GM19324 (cell line): ENCODE results near the gene HCN4.

Experiments
- ATAC-seq: cut with Tn5 transposase; IDR thresholded peaks from one replicate; pipeline ENCODE4 v1.9.1; 2021; ENCODE audit warnings: mild to moderate bottlenecking, moderate library complexity; ENCODE audit not compliant: unreplicated experiment, low FRiP score

Gene HCN4

DNA sequence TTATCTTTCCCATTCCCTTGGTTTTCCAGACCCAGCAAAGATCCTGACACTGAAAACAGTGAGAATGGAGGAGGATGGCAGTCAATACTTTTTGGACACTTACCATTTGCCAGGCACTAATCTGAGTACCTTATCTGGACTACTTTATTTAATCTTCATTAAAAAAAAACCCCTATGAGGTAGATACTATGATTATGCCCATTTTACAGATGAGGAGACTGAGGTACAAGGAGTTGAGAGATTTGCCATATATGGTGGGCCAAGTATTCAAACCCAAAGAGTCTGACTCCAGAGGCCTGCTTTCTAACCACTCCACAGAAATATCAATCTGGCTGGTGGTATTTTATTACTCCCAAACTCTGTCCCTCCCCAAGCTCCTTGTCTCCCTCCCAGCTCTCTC lies 19.6 kb downstream of the HCN4 start:
- ATAC-seq, result no peak

GRCh38 chr15:73346735-73347312 lies 21.9 kb downstream of the HCN4 start:
- no peak for ATAC-seq

DNA sequence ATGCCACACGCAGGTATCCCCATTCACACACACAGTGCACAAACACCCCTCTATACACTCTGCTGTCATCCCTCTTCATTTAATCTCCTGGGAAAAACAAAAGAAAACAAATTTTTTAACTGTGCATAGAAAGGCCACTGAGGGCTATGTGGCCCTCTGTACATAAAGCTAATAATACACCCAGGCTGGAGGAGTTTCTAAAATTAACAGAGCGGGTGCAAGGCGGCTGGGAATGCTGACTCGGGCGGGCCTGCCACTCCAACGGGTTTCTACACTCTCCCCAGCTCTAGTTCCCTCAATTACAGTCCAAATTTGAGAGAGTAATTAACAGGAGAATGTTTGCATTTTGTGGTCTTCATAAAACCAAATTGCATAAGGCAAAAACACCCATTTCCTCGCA lies 23.1 kb downstream of the HCN4 start:
- ATAC-seq, result no peak

DNA sequence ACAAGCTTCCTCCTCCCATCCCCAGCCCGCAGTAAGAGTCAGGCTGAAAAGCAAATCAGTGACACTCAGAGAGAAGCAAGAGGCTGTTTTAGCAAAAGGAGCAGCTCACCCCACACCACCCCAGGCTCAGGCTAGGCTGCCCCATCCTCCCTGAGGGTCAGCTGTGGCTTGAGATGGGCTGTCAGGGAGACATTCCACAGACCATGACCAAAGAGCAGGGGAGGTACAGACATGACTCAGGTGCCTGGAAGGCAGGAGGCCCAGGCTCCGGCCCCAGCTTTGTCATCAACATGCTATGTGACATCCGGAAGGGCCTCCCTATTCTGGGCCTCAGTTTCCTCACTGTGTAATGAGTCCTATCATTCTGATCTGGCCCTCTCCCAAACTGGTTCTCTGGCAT lies 24.7 kb downstream of the HCN4 start:
- no peak for ATAC-seq

DNA sequence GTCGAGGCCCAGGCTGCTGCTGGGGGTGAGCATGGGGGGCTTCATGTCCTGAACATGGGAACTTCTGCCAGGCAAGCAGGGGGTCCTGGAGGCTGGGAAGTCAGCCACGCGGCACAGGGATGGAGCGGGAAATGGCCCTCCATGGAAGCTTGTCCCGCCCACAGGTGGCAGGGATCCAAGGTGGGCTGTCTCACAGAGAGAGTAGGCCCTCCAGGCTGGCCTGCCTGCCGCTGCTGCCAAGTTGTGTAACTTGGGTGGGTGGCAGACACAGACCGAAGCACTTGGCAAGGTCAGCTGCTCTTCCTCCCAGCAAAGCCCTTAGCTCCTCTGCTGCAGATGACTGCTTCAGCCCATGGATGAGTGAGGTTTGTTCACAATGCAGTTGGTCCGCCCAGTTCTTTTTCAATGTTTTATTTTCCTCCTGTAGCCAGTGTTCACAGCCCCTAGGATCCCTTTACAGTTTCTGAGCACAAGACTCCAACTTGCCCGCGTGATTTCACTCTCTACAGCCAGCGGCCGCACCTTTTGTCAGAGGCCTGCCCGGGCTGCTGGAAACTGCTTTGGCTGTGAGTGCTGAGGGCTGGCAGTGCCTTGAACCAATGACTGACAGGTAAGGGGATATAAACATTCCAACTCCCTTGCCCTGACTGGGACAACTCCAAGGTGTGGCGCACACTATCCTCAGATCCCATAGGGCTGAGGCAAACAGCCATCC lies 26.7 kb downstream of the HCN4 start:
- ATAC-seq, result no peak

GRCh38 chr15:73340502-73341192 lies 28.1 kb downstream of the HCN4 start:
- ATAC-seq, result no peak

GRCh38 chr15:73338606-73339374 lies 30.0 kb downstream of the HCN4 start:
- ATAC-seq, result no peak

DNA sequence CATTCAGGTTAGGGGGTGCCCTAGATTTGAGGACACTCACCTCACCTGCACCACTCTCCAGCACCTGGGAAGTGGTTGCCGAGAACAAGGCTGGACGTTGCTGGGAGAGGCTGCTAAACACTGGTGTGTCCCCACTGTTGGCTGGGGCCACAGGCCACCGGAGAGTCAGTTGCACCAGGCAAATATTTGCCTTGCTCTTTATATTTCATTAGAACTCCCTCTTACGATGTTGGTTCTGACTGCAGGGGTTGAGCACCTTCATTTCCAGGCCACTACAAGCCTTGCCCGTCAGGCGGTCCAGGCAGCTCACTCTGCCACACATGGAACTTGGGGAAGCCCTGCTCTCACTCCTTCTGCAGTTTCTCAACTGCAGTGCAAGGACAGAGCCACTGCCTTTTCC lies 30.7 kb downstream of the HCN4 start:
- ATAC-seq, result no peak

DNA sequence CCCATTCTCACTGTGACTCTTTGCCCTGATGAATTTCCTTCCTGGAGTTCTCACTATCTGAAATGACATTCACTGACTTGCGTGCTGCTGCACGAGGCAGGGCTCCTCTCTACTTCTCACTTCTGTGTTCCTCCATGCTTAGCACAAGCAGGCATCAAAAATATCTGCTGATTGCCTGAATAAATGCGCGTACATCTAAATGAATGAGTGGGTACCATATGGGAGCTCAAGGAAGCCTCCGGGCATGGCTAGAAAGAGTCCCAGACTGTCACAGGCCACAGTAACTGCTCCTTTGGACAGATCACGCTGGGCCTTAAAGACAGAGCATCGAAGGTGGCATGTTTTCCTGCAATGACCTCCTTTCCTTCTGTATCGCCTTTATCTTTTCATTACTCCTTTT lies 31.6 kb downstream of the HCN4 start:
- ATAC-seq, result no peak

DNA sequence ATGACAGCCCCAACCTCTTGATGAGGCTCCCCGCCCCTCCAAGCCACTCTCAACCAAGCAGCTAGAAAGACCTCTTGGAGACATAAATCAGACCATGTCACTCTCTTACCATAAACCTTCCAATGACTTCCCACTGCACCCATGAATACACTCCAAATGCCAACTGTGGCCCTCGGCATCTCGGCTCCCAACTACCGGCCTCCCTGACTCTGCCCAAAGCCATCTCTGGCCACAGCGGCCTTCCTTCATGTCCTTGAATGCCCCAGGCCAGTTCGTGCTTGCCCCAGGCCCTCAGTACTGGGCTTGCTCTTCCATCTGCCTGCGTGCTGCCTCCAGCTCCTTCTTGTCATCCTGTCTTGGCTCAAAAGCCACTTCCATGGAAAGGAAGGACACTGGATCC lies 32.0 kb downstream of the HCN4 start:
- no peak for ATAC-seq

DNA sequence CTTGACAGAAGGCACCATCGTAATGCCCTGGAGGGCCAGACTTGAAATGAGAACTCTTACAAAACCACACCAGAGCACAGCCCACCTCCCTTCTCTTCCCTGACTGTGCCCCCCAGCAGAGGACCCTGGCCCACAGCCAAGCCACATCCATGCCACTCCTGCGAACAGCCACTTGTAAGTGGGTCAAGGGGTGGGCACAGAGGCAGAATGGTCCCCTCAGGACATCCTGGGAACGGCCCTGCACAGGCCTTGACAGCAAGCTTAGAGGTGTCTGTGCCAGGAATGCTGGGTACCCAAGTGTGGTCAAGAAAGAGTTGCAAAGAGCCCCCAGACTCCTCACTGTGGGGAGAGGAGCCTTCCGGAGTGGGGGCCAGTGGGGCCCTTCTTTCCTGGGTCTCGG lies 33.3 kb downstream of the HCN4 start:
- no peak for ATAC-seq

DNA sequence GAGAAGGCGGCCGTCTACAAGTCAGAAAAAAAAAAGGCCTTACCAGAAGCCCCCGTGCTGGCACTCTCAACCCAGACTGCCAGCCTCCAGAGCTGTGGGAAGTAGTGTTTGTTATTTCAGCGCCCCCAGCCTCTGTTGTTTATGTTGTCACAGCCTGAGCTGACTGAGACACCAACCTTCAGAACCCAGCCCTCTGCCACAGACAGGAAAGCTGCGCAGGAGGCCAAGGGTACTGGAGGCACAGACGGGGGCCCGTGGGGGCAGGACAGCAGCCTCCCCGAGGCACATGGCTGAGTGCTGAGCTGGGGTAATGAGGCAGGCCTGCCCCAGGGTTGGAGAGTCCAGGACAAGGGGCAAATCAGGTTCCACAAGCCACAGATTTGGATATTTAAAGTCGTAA lies 33.7 kb downstream of the HCN4 start:
- ATAC-seq, result no peak

DNA sequence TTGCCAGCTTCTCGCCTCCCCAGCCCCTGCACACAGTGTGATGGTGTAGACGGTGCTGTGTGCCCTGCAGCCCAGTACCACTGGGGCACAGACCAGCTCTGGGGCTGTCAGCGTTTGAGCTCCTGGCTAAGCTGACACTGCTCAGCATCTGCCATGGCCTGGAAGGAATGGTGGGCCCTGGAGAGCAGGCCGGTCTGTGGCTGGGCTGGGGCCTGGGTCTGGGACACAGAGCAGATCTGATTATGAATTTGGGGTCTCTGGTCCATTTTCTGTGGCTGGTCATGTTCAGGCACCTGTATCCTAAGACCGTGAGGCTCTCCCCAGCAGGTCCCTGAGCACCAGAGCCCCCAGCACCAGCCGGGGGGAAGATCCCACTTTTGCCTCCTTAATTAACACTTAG lies 34.7 kb downstream of the HCN4 start:
- no peak for ATAC-seq

DNA sequence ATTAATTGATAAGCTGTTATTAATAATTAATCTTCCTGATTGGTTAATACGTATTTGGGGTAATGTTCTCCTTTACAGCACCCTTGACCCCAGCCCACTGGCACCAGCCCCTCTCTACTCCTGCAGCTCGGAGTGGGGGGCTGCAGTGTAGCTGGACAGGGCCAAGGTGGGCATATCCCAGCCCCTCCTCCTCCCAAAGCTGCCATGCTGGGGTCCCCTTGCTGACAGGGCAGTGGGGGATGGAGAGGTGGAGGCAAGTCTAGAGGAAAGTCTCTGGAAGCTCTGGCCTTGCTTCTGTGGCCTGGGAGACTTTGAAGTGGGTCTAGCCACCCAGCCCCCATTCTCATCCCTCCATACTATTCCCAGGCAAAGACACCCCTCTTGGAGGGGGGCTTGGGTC lies 35.8 kb downstream of the HCN4 start:
- ATAC-seq, result no peak

GRCh38 chr15:73331991-73332925 lies 36.5 kb downstream of the HCN4 start:
- ATAC-seq, result no peak

GRCh38 chr15:73331501-73331900 lies 37.3 kb downstream of the HCN4 start:
- ATAC-seq, result no peak

DNA sequence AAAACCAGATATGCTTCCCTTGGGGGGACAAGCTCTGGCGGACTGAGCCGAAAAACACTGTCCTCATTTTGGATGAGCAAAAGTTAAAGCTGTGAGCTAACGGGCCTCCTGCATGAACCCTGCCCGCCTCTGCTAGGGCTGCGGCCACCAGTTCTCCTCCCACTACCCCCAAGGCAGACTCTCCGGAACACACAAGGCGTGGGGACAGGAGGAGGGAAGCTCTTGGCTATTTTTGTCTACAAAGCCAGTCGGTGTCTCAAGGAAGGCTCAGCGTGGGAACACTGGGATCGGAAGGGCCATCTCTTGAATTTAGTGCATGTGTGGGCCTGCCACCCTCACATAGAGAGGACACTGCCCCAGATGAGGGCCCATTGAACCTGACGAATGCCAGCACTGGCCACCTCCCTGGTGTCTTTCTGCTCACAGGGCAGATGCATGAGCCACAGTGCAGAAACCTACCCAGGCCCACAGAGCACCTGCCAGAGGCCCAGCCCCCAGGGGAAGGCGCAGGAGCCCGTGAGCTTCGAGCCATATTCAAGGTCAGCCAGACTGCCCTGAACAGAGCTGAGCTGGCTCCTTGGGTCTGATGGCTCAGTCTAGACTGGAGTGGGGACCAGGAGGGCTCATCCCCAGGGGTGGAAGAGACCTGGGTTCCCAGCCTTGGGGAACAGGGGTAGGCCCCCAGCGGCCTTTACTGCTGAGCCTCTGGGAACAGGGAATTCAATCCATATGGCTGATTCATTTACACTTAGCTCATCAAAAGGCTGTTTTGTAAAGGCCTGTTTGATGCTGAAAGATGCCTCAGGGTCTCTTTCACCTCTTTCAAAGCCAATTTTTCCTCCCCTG lies 38.3 kb downstream of the HCN4 start:
- ATAC-seq, result no peak

- ATAC-seq, result no peak
Measured at GRCh38 chr15:73329501-73330200, 39.1 kb downstream of the HCN4 start.

DNA sequence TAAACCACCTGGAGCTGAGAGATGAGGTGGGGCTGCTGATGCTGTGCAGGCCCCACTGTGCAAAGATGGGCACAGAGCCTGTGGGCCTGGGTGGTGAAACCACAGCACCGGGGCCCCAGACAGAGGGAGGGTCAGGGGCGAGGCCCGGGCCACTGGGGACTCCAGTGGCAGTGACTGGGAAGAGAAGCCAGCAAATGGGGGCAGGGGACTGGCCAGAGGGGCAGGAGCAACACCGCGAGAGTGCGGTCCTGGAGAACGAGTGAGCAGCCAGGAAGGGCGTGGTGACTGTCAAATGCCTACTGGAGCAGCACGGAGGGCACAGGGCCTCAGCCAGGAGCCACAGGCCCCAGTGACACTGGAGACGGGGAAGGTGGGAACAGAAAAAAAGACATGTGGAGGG lies 39.8 kb downstream of the HCN4 start:
- no peak for ATAC-seq
